Measurements from ENCODE around the gene FBXO44. TPM values are rescaled to one million over a fixed set of nuclear protein-coding genes. Genes with fewer than 3 reads are reported as not detected.

FBXO44 gene
- total RNA-seq, 1 experiment from 2014 or later, result 70.8 TPM

DNA sequence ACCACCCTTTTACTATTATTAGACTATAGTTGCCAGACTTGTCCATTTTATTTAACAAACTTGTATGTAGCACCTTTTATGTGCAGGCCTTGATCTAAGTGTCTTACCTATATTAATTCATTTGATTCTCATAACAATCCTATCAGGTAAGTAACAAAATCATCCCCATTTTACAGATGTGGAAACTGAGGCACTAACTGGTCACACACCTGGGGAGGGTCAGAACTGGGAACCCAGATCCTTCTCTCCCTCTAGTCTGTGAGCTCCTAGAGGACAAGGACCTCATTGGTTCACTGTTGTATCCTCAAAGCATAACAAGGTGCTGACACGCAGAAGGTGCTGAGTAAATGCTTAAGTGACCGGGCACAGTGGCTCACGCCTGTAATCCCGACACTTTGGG lies 15.3 kb upstream of the FBXO44 start:
- ChIA-PET POLR2A (no interaction called here), CTCF (interaction anchor here (0.7 kb wide), 1 partner anchor 265 kb away, joined by 4 read pairs; no protein-coding TSS in a partner anchor)
- H3K27ac ChIP-seq (ENCODE audit: low read length), result no peak overlapping the region
- no peaks in the 10 kb centered on the region for H3K36me3 ChIP-seq (ENCODE audit: control insufficient read depth, insufficient read depth, low read length)
- no peak for DNase-seq (ENCODE audit: low read depth, low spot score)
- no peak overlapping the region for H3K4me3 ChIP-seq (ENCODE audit: low read depth in 2 of 2, low read length in 2 of 2)
- no peak for TF ChIP-seq TCF7L2 (IDR thresholded peaks at IDR 0.05; ENCODE audit: low read depth, low read length)
- H3K9me3 ChIP-seq (ENCODE audit: control insufficient read depth, insufficient read depth, low read depth, low read length), result no peaks in the 10 kb centered on the region
- peaks cover 5% of the 10 kb centered on the region; the same call in 1 of the 2 replicates for H3K27me3 ChIP-seq (ENCODE audit: control insufficient read depth, insufficient read depth, low read length)
- BruUV-seq (replicated peaks), result no TSS peak
- H3K4me1 ChIP-seq (ENCODE audit: control insufficient read depth, insufficient read depth, low read length), result no peaks in the 10 kb centered on the region
- in situ Hi-C loops (cut with HindIII; ENCODE audit: low pct_unique_long_range_greater_than_20kb, low sequenced_read_pairs) (no loop called here), intact Hi-C loops (cut with micrococcal nuclease; ENCODE audit: unreplicated experiment) (no loop called here)
- no peak for ATAC-seq

DNA sequence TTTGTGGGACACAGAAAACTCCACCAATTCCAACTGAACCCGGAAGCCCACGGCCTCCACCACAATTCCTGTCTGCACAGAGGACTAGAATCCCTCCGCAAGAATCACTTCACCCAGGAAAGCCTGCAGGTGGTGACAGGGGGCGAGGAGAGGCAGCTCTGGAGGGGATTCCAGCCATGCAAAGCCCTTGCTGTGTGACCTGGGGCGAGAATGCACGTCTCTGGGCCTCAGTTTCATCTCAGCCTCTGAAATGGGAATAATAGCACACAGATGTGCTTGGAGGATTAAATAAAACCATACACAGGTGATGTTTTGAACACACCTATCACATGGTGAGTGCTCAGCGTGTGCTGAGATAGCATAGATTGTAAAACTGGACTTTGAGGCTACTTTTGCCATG lies 14.6 kb upstream of the FBXO44 start:
- TF ChIP-seq POLR2AphosphoS5 (IDR thresholded peaks at IDR 0.05; ENCODE audit: low read depth, low read length) (no peak; the same call in 1 of the 2 replicates), SIN3A (IDR thresholded peaks at IDR 0.05; ENCODE audit: borderline replicate concordance, insufficient read depth, low read depth, low read length) (no peak), TCF7L2 (IDR thresholded peaks at IDR 0.05; ENCODE audit: low read depth, low read length) (no peak)
- TF ChIP-seq, protein P1, sequence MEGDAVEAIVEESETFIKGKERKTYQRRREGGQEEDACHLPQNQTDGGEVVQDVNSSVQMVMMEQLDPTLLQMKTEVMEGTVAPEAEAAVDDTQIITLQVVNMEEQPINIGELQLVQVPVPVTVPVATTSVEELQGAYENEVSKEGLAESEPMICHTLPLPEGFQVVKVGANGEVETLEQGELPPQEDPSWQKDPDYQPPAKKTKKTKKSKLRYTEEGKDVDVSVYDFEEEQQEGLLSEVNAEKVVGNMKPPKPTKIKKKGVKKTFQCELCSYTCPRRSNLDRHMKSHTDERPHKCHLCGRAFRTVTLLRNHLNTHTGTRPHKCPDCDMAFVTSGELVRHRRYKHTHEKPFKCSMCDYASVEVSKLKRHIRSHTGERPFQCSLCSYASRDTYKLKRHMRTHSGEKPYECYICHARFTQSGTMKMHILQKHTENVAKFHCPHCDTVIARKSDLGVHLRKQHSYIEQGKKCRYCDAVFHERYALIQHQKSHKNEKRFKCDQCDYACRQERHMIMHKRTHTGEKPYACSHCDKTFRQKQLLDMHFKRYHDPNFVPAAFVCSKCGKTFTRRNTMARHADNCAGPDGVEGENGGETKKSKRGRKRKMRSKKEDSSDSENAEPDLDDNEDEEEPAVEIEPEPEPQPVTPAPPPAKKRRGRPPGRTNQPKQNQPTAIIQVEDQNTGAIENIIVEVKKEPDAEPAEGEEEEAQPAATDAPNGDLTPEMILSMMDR (IDR thresholded peaks at IDR 0.05), result no peak
- TF ChIP-seq, protein P2, sequence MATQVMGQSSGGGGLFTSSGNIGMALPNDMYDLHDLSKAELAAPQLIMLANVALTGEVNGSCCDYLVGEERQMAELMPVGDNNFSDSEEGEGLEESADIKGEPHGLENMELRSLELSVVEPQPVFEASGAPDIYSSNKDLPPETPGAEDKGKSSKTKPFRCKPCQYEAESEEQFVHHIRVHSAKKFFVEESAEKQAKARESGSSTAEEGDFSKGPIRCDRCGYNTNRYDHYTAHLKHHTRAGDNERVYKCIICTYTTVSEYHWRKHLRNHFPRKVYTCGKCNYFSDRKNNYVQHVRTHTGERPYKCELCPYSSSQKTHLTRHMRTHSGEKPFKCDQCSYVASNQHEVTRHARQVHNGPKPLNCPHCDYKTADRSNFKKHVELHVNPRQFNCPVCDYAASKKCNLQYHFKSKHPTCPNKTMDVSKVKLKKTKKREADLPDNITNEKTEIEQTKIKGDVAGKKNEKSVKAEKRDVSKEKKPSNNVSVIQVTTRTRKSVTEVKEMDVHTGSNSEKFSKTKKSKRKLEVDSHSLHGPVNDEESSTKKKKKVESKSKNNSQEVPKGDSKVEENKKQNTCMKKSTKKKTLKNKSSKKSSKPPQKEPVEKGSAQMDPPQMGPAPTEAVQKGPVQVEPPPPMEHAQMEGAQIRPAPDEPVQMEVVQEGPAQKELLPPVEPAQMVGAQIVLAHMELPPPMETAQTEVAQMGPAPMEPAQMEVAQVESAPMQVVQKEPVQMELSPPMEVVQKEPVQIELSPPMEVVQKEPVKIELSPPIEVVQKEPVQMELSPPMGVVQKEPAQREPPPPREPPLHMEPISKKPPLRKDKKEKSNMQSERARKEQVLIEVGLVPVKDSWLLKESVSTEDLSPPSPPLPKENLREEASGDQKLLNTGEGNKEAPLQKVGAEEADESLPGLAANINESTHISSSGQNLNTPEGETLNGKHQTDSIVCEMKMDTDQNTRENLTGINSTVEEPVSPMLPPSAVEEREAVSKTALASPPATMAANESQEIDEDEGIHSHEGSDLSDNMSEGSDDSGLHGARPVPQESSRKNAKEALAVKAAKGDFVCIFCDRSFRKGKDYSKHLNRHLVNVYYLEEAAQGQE (IDR thresholded peaks at IDR 0.05; ENCODE audit: insufficient read depth in 1 of 2, low read depth in 2 of 2, low read length in 1 of 2), result no peak
- intact Hi-C loops (cut with micrococcal nuclease; ENCODE audit: unreplicated experiment), result loop anchor here (5.0 to 10.0 kb wide), 3 partner anchors 305 to 605 kb away; no protein-coding TSS in a partner anchor
- Histone ChIP-seq H3K36me3 (ENCODE audit: control insufficient read depth, insufficient read depth, low read length) (no peaks in the 10 kb centered on the region), H3K27me3 (ENCODE audit: control insufficient read depth, insufficient read depth, low read length) (peaks cover 5% of the 10 kb centered on the region; the same call in 1 of the 2 replicates), H3K4me1 (ENCODE audit: control insufficient read depth, insufficient read depth, low read length) (no peaks in the 10 kb centered on the region), H3K4me3 (ENCODE audit: low read depth in 2 of 2, low read length in 2 of 2) (no peak overlapping the region), H3K27ac (ENCODE audit: low read length) (no peak overlapping the region), H3K9me3 (ENCODE audit: control insufficient read depth, insufficient read depth, low read depth, low read length) (no peaks in the 10 kb centered on the region)
- ChIA-PET CTCF (interaction anchor here (0.5 kb wide), 1 partner anchor 70 kb away, joined by 4 read pairs; no protein-coding TSS in a partner anchor), POLR2A (no interaction called here)
- ATAC-seq, result no peak
- in situ Hi-C loops (cut with HindIII; ENCODE audit: low pct_unique_long_range_greater_than_20kb, low sequenced_read_pairs), result no loop called here
- no TSS peak for BruUV-seq (replicated peaks)
- DNase-seq (ENCODE audit: low read depth, low spot score), result no peak

DNA sequence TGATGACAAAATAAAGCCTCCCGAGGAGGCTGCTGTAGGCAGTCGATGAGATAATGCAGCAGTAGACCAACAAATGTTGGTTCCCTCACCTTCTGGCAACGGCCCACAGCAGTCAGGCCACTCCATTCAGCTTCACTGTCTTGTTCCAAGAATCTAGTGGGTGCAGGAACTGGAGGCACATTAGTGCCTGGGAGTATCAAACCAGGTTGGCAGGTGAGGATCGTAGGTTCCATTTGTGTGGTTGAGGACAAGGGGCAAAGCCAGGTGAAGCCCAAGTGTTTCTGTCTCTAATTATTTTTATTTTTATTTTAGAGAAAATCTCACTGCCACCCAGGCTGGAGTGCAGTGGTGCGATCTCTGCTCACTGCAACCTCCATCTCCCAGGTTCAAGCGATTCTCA lies 13.7 kb upstream of the FBXO44 start:
- TF ChIP-seq, protein P2 (IDR thresholded peaks at IDR 0.05; ENCODE audit: insufficient read depth in 1 of 2, low read depth in 2 of 2, low read length in 1 of 2), result no peak
- TF ChIP-seq, protein P1 (IDR thresholded peaks at IDR 0.05), result no peak
- TF ChIP-seq POLR2AphosphoS5 (IDR thresholded peaks at IDR 0.05; ENCODE audit: low read depth, low read length) (no peak), SIN3A (IDR thresholded peaks at IDR 0.05; ENCODE audit: borderline replicate concordance, insufficient read depth, low read depth, low read length) (no peak), TCF7L2 (IDR thresholded peaks at IDR 0.05; ENCODE audit: low read depth, low read length) (no peak)
- in situ Hi-C loops (cut with HindIII; ENCODE audit: low pct_unique_long_range_greater_than_20kb, low sequenced_read_pairs) (no loop called here), intact Hi-C loops (cut with micrococcal nuclease; ENCODE audit: unreplicated experiment) (loop anchor here (5.0 to 10.0 kb wide), 3 partner anchors 306 to 606 kb away; no protein-coding TSS in a partner anchor)
- H3K36me3 ChIP-seq (ENCODE audit: control insufficient read depth, insufficient read depth, low read length), result no peaks in the 10 kb centered on the region
- H3K9me3 ChIP-seq (ENCODE audit: control insufficient read depth, insufficient read depth, low read depth, low read length), result no peaks in the 10 kb centered on the region
- ChIA-PET POLR2A (interaction anchor here (0.6 kb wide), 1 partner anchor 96 kb away, joined by 3 read pairs; no protein-coding TSS in a partner anchor), CTCF (interaction anchor here (1.1 kb wide), 1 partner anchor 374 kb away, joined by 3 read pairs; no protein-coding TSS in a partner anchor)
- BruUV-seq (replicated peaks), result no TSS peak
- no peak overlapping the region for H3K4me3 ChIP-seq (ENCODE audit: low read depth in 2 of 2, low read length in 2 of 2)
- no peak overlapping the region for H3K27ac ChIP-seq (ENCODE audit: low read length)
- H3K27me3 ChIP-seq (ENCODE audit: control insufficient read depth, insufficient read depth, low read length), result peaks cover 5% of the 10 kb centered on the region; the same call in 1 of the 2 replicates
- ATAC-seq, result no peak
- no peaks in the 10 kb centered on the region for H3K4me1 ChIP-seq (ENCODE audit: control insufficient read depth, insufficient read depth, low read length)
- DNase-seq (ENCODE audit: low read depth, low spot score), result no peak

Data from Panc1 (cell line).